Gastroesophageal sphincter (tissue), 3 donors: ENCODE measurements around the gene OVOL2.

Source experiments
- CTCF ChIP-seq, 4 experiments: fragments of 200-600 bp in 2 of 4; fragments of 450-650 bp in 2 of 4; sonication (generic) in 1 of 4; IDR thresholded peaks; one replicate each; pipeline ENCODE4 v1.5.1; 2017 to 2019; ENCODE audit warnings: antibody characterized with exemption in 4 of 4, mild to moderate bottlenecking in 2 of 4, moderate library complexity in 2 of 4
- POLR2A ChIP-seq, 2 donors: fragments of 450-650 bp; IDR thresholded peaks; one replicate each; pipeline ENCODE4 v1.6.1; 2017; ENCODE audit warnings: antibody characterized with exemption in 2 of 2, mild to moderate bottlenecking in 2 of 2, moderate library complexity in 1 of 2

- TF ChIP-seq CTCF (IDR thresholded peaks at IDR 0.05) = no peak
- TF ChIP-seq POLR2A (IDR thresholded peaks at IDR 0.05) = no peak
Measured at GRCh38 chr20:18005170-18005989, 52.3 kb downstream of the OVOL2 start.
